Activated CD8-positive, alpha-beta memory T cell treated with anti-CD3 and anti-CD28 coated beads for 1 hour (primary cell): ENCODE results near the gene SKAP2.

Source experiments
- DNase-seq, 2 donors: peaks; one replicate each; pipeline ENCODE4 v3.0.0-alpha.2; 2020; ENCODE audit warnings: low read depth in 1 of 2; ENCODE audit errors: extremely low read depth in 1 of 2

The SKAP2 gene

GRCh38 chr7:26668821-26669220, 195.6 kb downstream of the SKAP2 start:
- no peak for DNase-seq

GRCh38 chr7:26667514-26668133, 196.8 kb downstream of the SKAP2 start:
- peak; percentile 8 to 13 for DNase-seq

GRCh38 chr7:26664735-26665416, 199.5 kb downstream of the SKAP2 start:
- DNase-seq, result no peak

GRCh38 chr7:26664274-26664673, 200.1 kb downstream of the SKAP2 start:
- no peak for DNase-seq

- DNase-seq, result no peak
Measured at GRCh38 chr7:26663874-26664273, 200.5 kb downstream of the SKAP2 start.

- no peak for DNase-seq
Measured at GRCh38 chr7:26662646-26663045, 201.7 kb downstream of the SKAP2 start.

- DNase-seq, result no peak
Measured at GRCh38 chr7:26659121-26659520, 205.3 kb downstream of the SKAP2 start.

- no peak for DNase-seq
Measured at GRCh38 chr7:26658389-26659084, 205.9 kb downstream of the SKAP2 start.

GRCh38 chr7:26657686-26658388, 206.6 kb downstream of the SKAP2 start:
- no peak for DNase-seq

- DNase-seq, result no peak
Measured at GRCh38 chr7:26657206-26657641, 207.2 kb downstream of the SKAP2 start.

- DNase-seq, result no peak
Measured at GRCh38 chr7:26656735-26657134, 207.7 kb downstream of the SKAP2 start.

- no peak for DNase-seq
Measured at GRCh38 chr7:26655781-26656180, 208.6 kb downstream of the SKAP2 start.

- DNase-seq, result no peak
Measured at GRCh38 chr7:26653430-26654399, 210.7 kb downstream of the SKAP2 start.

GRCh38 chr7:26652401-26653100, 211.8 kb downstream of the SKAP2 start:
- DNase-seq, result no peak

- no peak for DNase-seq
Measured at GRCh38 chr7:26650103-26650502, 214.3 kb downstream of the SKAP2 start.

GRCh38 chr7:26649388-26649787, 215.0 kb downstream of the SKAP2 start:
- no peak for DNase-seq

- no peak for DNase-seq
Measured at GRCh38 chr7:26648554-26648953, 215.8 kb downstream of the SKAP2 start.

GRCh38 chr7:26646336-26647048, 217.9 kb downstream of the SKAP2 start:
- no peak for DNase-seq

GRCh38 chr7:26645121-26645520, 219.3 kb downstream of the SKAP2 start:
- DNase-seq, result no peak
